ENCODE results near the gene SIRPA. TPM values are rescaled to one million over a fixed set of nuclear protein-coding genes. Genes with fewer than 3 reads are reported as not detected.

Gene SIRPA
- total and polyA plus RNA-seq, 2 experiments from 2014 or later = 16.0 to 18.6 TPM

- no peak for TF ChIP-seq CTCF (IDR thresholded peaks at IDR 0.05; ENCODE audit: poor library complexity)
- TF ChIP-seq EZH2phosphoT487 (IDR thresholded peaks at IDR 0.05; ENCODE audit: low read depth, severe bottlenecking, unreplicated experiment) = no peak
- no peak for TF ChIP-seq EZH2 (IDR thresholded peaks at IDR 0.05; ENCODE audit: borderline replicate concordance)
- Histone ChIP-seq H2AFZ (no peak overlapping the region), H3K27me3 (peaks cover 11% of the 10 kb centered on the region), H3K36me3 (replicated peaks; ENCODE audit: insufficient read depth, low read depth) (no peaks in the 10 kb centered on the region), H3K9me2 (replicated peaks; ENCODE audit: insufficient read depth) (no peaks in the 10 kb centered on the region), H4K20me1 (ENCODE audit: insufficient read depth, poor library complexity, severe bottlenecking) (no peaks in the 10 kb centered on the region), H3K27ac (no peak overlapping the region), H3K4me1 (ENCODE audit: insufficient read depth) (peaks cover 19% of the 10 kb centered on the region), H3K4me2 (no peak overlapping the region), H3K79me2 (no peaks in the 10 kb centered on the region), H3K9me3 (ENCODE audit: low read depth) (no peaks in the 10 kb centered on the region), H3K4me3 (no peak overlapping the region)
- 86% methylated on average over 7 of the region's 7 CpGs for WGBS (ENCODE audit: low lambda C conversion rate, missing lambda C conversion rate)
- no peak for DNase-seq (ENCODE audit: low spot score)
Measured at GRCh38 chr20:1942061-1942460, 46.9 kb downstream of the SIRPA start.

- DNase-seq (ENCODE audit: low spot score) = no peak
- Histone ChIP-seq H3K4me1 (ENCODE audit: insufficient read depth) (peaks cover 22% of the 10 kb centered on the region), H3K79me2 (no peaks in the 10 kb centered on the region), H3K4me2 (no peak overlapping the region), H3K4me3 (no peak overlapping the region), H3K27me3 (peaks cover 17% of the 10 kb centered on the region), H3K36me3 (replicated peaks; ENCODE audit: insufficient read depth, low read depth) (no peaks in the 10 kb centered on the region), H3K27ac (no peak overlapping the region), H3K9me2 (replicated peaks; ENCODE audit: insufficient read depth) (no peaks in the 10 kb centered on the region), H4K20me1 (ENCODE audit: insufficient read depth, poor library complexity, severe bottlenecking) (no peaks in the 10 kb centered on the region), H2AFZ (no peak overlapping the region), H3K9me3 (ENCODE audit: low read depth) (no peaks in the 10 kb centered on the region)
- 75% methylated on average over 13 of the region's 13 CpGs for WGBS (ENCODE audit: low lambda C conversion rate, missing lambda C conversion rate)
- TF ChIP-seq EZH2 (IDR thresholded peaks at IDR 0.05; ENCODE audit: borderline replicate concordance) (no peak), CTCF (IDR thresholded peaks at IDR 0.05; ENCODE audit: poor library complexity) (no peak), EZH2phosphoT487 (IDR thresholded peaks at IDR 0.05; ENCODE audit: low read depth, severe bottlenecking, unreplicated experiment) (no peak)
Measured at GRCh38 chr20:1942486-1943274, 47.5 kb downstream of the SIRPA start.

GRCh38 chr20:1943275-1944002 is 48.2 kb downstream of the SIRPA start:
- peak; percentile 46 for DNase-seq (ENCODE audit: low spot score)
- H3K36me3 ChIP-seq (replicated peaks; ENCODE audit: insufficient read depth, low read depth) = no peaks in the 10 kb centered on the region
- peaks cover 22% of the 10 kb centered on the region for H3K27me3 ChIP-seq
- no peaks in the 10 kb centered on the region for H4K20me1 ChIP-seq (ENCODE audit: insufficient read depth, poor library complexity, severe bottlenecking)
- no peaks in the 10 kb centered on the region for H3K79me2 ChIP-seq
- H3K4me1 ChIP-seq (ENCODE audit: insufficient read depth) = peaks cover 22% of the 10 kb centered on the region
- no peak overlapping the region for H2AFZ ChIP-seq
- H3K9me3 ChIP-seq (ENCODE audit: low read depth) = no peaks in the 10 kb centered on the region
- WGBS (ENCODE audit: low lambda C conversion rate, missing lambda C conversion rate) = 91% methylated on average over 8 of the region's 8 CpGs
- TF ChIP-seq EZH2 (IDR thresholded peaks at IDR 0.05; ENCODE audit: borderline replicate concordance) = no peak
- H3K4me3 ChIP-seq = no peak overlapping the region
- H3K4me2 ChIP-seq = no peak overlapping the region
- H3K27ac ChIP-seq = peak overlapping the region; percentile 32
- no peaks in the 10 kb centered on the region for H3K9me2 ChIP-seq (replicated peaks; ENCODE audit: insufficient read depth)
